ENCODE data around the gene FLNC. TPM values are rescaled to one million over a fixed set of nuclear protein-coding genes. Genes with fewer than 3 reads are reported as not detected.

The FLNC gene
- total RNA-seq, 5 donors from 2014 or later (not counting 1 experiment from before 2014, with no cell fraction given), result 0.05 to 0.93 (median 0.38) TPM

DNA sequence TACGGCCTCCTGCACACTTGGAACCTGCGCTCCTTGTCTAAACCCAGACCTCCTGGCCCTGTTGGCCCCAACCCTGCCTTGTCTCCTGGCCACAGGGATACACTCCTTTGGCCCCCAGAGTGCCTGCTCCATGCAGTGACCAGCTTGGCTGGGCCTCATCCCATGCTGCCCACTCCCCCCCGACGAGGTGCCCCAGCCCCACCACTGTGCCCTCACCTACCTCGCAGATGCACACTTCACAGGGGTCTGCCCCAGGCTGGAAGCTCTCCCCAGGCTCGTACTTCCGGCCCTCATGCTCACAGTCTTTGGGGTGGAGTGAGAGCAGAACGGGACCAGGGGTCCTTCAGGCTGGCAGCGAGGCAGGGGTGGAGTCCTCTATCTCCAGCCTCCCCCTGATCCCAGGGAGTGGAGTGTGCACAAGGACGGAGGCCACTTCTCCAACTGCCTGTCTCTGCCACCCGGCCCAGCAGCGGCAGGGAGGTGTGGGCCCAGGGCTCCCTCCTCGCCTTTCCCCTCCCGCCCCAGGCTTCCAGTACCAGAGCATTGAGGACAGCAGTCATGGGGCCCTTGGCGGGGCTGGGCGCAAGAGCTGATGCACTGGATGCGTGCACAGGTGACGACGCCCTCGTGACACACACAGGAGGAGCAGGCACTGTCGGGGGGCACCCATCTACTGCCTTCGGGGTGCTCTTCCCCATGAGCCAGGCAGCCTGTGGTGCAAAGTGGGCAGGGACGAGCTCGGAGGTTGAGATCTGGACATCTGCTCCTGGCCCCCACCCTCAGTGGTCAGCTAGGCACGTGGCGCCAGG lies 54.6 kb downstream of the FLNC start:
- H3K27ac Mint-ChIP-seq, result no peak overlapping the region
- no peaks in the 10 kb centered on the region for H3K9me3 ChIP-seq
- ChIA-PET POLR2A (no interaction called here), CTCF (interaction anchor here in 1 of 2 donors (0.6 to 2.0 kb wide), 3 partner anchors 14 to 156 kb away, joined by 3 to 9 read pairs (median 3); partner anchors contain the start of gene ATP6V1F)
- H3K27me3 ChIP-seq (replicated peaks in 1 of 2; ENCODE audit: control insufficient read depth in 2 of 2, extremely low read depth in 1 of 2, insufficient read depth in 2 of 2, low read length in 1 of 2), result peaks cover 0 to 59% of the 10 kb centered on the region in 2 experiments
- H3K4me3 ChIP-seq (ENCODE audit: control insufficient read depth in 1 of 2, extremely low read depth in 1 of 2, low read length in 1 of 2), result no peak overlapping the region
- peaks cover 0 to 10% of the 10 kb centered on the region in 2 experiments for H3K4me1 ChIP-seq (ENCODE audit: control insufficient read depth in 1 of 2, extremely low read depth in 1 of 2, insufficient read depth in 2 of 2, low read length in 2 of 2)
- H3K27ac ChIP-seq (ENCODE audit: low read length), result no peak overlapping the region
- ATAC-seq (replicated peaks in 1 of 4) (no peak), DNase-seq (no peak)
- no peaks in the 10 kb centered on the region for H3K36me3 ChIP-seq (ENCODE audit: control insufficient read depth in 2 of 2, extremely low read depth in 1 of 2, insufficient read depth in 1 of 2, low read length in 1 of 2)
- H3K27me3 Mint-ChIP-seq, result peaks cover 5 to 14% of the 10 kb centered on the region in 2 donors
- no peaks in the 10 kb centered on the region for H3K9me3 Mint-ChIP-seq
- H3K4me3 Mint-ChIP-seq, result no peak overlapping the region
- 89% methylated on average over 18 of the region's 26 CpGs for WGBS (ENCODE audit: insufficient coverage)
- peaks cover 0 to 3% (median 0%) of the 10 kb centered on the region in 3 donors for H3K4me1 Mint-ChIP-seq
- H3K36me3 Mint-ChIP-seq, result no peaks in the 10 kb centered on the region

DNA sequence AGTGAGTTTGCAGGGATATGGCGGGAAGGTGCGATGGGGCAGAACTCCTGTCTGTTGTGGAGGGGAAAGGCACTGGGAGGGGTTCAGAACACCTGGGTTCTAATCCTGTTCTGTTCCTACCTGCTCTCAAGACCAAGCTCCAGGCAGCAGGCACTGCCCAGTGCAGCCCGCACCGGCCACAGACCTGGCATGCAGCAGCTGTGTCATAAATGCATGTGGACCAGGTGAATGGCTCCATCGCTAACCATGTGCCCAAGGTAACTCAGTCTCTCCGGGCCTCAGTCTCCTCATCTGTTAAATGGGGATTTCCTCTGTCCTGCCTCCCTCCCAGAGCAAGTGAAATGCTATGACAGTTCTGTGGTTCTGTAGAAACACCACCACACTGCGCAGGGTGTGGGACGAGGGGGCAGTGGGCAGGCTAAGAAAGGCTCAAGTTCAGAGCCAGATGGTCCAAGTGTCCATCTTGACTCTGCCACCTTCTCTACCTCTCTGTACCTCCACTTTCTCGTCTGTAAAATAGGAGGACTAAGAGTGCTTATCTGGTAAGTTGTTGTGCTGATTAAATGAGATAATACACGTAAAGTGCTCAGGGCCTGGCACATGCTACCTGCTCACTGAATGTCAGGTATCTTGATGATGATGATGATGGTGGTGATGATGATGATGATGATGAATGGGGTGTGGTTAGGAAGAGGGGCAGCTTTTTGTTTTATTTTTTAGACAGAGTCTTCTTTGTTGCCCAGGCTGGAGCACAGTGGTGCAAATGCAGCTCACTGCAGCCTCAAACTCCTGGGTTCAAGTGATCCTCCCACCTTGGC lies 55.4 kb downstream of the FLNC start:
- peaks cover 10 to 19% of the 10 kb centered on the region in 2 donors for H3K27me3 Mint-ChIP-seq
- ATAC-seq (replicated peaks in 1 of 4), result no peak
- ChIA-PET POLR2A (interaction anchor here in 1 of 2 donors (0.6 kb wide), 1 partner anchor 981 kb away, joined by 5 read pairs; no protein-coding TSS in a partner anchor), CTCF (interaction anchor here (0.6 to 0.8 kb wide), 3 partner anchors 15 to 566 kb away, joined by 3 to 5 read pairs (median 3); no protein-coding TSS in a partner anchor)
- Histone ChIP-seq H3K27ac (ENCODE audit: low read length) (no peak overlapping the region), H3K4me3 (ENCODE audit: control insufficient read depth in 1 of 2, extremely low read depth in 1 of 2, low read length in 1 of 2) (no peak overlapping the region), H3K4me1 (ENCODE audit: control insufficient read depth in 1 of 2, extremely low read depth in 1 of 2, insufficient read depth in 2 of 2, low read length in 2 of 2) (peaks cover 0 to 10% of the 10 kb centered on the region in 2 experiments), H3K36me3 (ENCODE audit: control insufficient read depth in 2 of 2, extremely low read depth in 1 of 2, insufficient read depth in 1 of 2, low read length in 1 of 2) (no peaks in the 10 kb centered on the region), H3K27me3 (replicated peaks in 1 of 2; ENCODE audit: control insufficient read depth in 2 of 2, extremely low read depth in 1 of 2, insufficient read depth in 2 of 2, low read length in 1 of 2) (peaks cover 0 to 65% of the 10 kb centered on the region in 2 experiments), H3K9me3 (no peaks in the 10 kb centered on the region)
- no peaks in the 10 kb centered on the region for H3K36me3 Mint-ChIP-seq
- DNase-seq, result no peak
- H3K4me3 Mint-ChIP-seq, result no peak overlapping the region
- no peaks in the 10 kb centered on the region for H3K9me3 Mint-ChIP-seq
- peaks cover 0 to 3% (median 0%) of the 10 kb centered on the region in 3 donors for H3K4me1 Mint-ChIP-seq
- no peak overlapping the region for H3K27ac Mint-ChIP-seq
- WGBS (ENCODE audit: insufficient coverage), result 98% methylated on average over 4 of the region's 10 CpGs

GRCh38 chr7:128886391-128887168 lies 56.4 kb downstream of the FLNC start:
- Mint-ChIP-seq H3K9me3 (no peaks in the 10 kb centered on the region), H3K27me3 (peaks cover 10 to 21% of the 10 kb centered on the region in 2 donors), H3K36me3 (no peaks in the 10 kb centered on the region), H3K4me1 (peaks cover 0 to 3% (median 0%) of the 10 kb centered on the region in 3 donors), H3K27ac (no peak overlapping the region), H3K4me3 (no peak overlapping the region)
- H3K4me3 ChIP-seq (ENCODE audit: control insufficient read depth in 1 of 2, extremely low read depth in 1 of 2, low read length in 1 of 2), result no peak overlapping the region
- ATAC-seq (replicated peaks in 1 of 4), result no peak
- ChIA-PET CTCF (interaction anchor here in 1 of 2 donors (0.6 kb wide), 1 partner anchor 565 kb away, joined by 5 read pairs; no protein-coding TSS in a partner anchor), POLR2A (interaction anchor here in 1 of 2 donors (0.6 kb wide), 1 partner anchor 980 kb away, joined by 5 read pairs; no protein-coding TSS in a partner anchor)
- H3K27ac ChIP-seq (ENCODE audit: low read length), result no peak overlapping the region
- DNase-seq, result no peak
- peaks cover 0 to 72% of the 10 kb centered on the region in 2 experiments for H3K27me3 ChIP-seq (replicated peaks in 1 of 2; ENCODE audit: control insufficient read depth in 2 of 2, extremely low read depth in 1 of 2, insufficient read depth in 2 of 2, low read length in 1 of 2)
- WGBS (ENCODE audit: insufficient coverage), result 81% methylated on average over 6 of the region's 14 CpGs
- peaks cover 0 to 15% of the 10 kb centered on the region in 2 experiments for H3K4me1 ChIP-seq (ENCODE audit: control insufficient read depth in 1 of 2, extremely low read depth in 1 of 2, insufficient read depth in 2 of 2, low read length in 2 of 2)
- H3K9me3 ChIP-seq, result no peaks in the 10 kb centered on the region
- H3K36me3 ChIP-seq (ENCODE audit: control insufficient read depth in 2 of 2, extremely low read depth in 1 of 2, insufficient read depth in 1 of 2, low read length in 1 of 2), result no peaks in the 10 kb centered on the region

- Mint-ChIP-seq H3K27ac (no peak overlapping the region), H3K9me3 (no peaks in the 10 kb centered on the region), H3K4me3 (no peak overlapping the region), H3K4me1 (peaks cover 0 to 5% (median 0%) of the 10 kb centered on the region in 3 donors), H3K27me3 (peaks cover 10 to 25% of the 10 kb centered on the region in 2 donors), H3K36me3 (no peaks in the 10 kb centered on the region)
- H3K9me3 ChIP-seq, result no peaks in the 10 kb centered on the region
- no peak overlapping the region for H3K4me3 ChIP-seq (ENCODE audit: control insufficient read depth in 1 of 2, extremely low read depth in 1 of 2, low read length in 1 of 2)
- no peaks in the 10 kb centered on the region for H3K36me3 ChIP-seq (ENCODE audit: control insufficient read depth in 2 of 2, extremely low read depth in 1 of 2, insufficient read depth in 1 of 2, low read length in 1 of 2)
- ATAC-seq (replicated peaks in 1 of 4), result no peak
- ChIA-PET POLR2A (no interaction called here), CTCF (no interaction called here)
- no peak overlapping the region for H3K27ac ChIP-seq (ENCODE audit: low read length)
- H3K4me1 ChIP-seq (ENCODE audit: control insufficient read depth in 1 of 2, extremely low read depth in 1 of 2, insufficient read depth in 2 of 2, low read length in 2 of 2), result peaks cover 0 to 15% of the 10 kb centered on the region in 2 experiments
- DNase-seq, result no peak
- peaks cover 0 to 79% of the 10 kb centered on the region in 2 experiments for H3K27me3 ChIP-seq (replicated peaks in 1 of 2; ENCODE audit: control insufficient read depth in 2 of 2, extremely low read depth in 1 of 2, insufficient read depth in 2 of 2, low read length in 1 of 2)
- WGBS (ENCODE audit: insufficient coverage), result 96% methylated on average over 4 of the region's 7 CpGs
These were observed 57.2 kb downstream of the FLNC start for GRCh38 chr7:128887169-128888038.

DNA sequence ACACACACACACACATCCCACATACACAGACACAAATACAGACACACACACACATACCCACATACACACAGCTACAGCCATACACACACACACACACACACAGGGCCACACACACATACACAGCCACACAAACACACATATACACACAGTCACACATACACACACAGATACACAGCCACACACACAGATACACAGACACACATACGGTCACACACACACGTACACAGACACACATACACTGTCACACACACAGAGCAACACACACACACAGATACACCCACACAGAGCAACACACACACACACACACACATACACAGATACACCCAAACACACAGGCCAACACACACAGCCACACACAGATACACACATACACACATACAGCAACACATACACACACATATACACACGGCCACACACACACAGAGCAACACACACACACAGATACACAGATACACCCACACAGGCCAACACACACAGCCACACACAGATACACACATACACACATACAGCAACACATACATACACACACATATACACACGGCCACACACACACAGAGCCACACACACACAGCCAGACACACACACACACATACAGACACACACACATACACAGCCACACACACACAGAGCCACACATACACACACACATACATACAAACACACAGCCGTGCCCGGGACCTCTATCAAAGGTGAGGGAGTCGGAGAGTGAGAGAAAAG lies 58.0 kb downstream of the FLNC start:
- DNase-seq, result no peak
- POLR2A ChIA-PET, result no interaction called here

More for the DNA sequence above, 58.0 kb downstream of the FLNC start:
- CTCF ChIA-PET, result no interaction called here
- H3K27me3 Mint-ChIP-seq, result peaks cover 10 to 29% of the 10 kb centered on the region in 2 donors
- Histone ChIP-seq H3K4me1 (ENCODE audit: control insufficient read depth in 1 of 2, extremely low read depth in 1 of 2, insufficient read depth in 2 of 2, low read length in 2 of 2) (peaks cover 0 to 15% of the 10 kb centered on the region in 2 experiments), H3K9me3 (no peaks in the 10 kb centered on the region), H3K36me3 (ENCODE audit: control insufficient read depth in 2 of 2, extremely low read depth in 1 of 2, insufficient read depth in 1 of 2, low read length in 1 of 2) (no peaks in the 10 kb centered on the region), H3K4me3 (ENCODE audit: control insufficient read depth in 1 of 2, extremely low read depth in 1 of 2, low read length in 1 of 2) (no peak overlapping the region), H3K27ac (ENCODE audit: low read length) (no peak overlapping the region), H3K27me3 (replicated peaks in 1 of 2; ENCODE audit: control insufficient read depth in 2 of 2, extremely low read depth in 1 of 2, insufficient read depth in 2 of 2, low read length in 1 of 2) (peaks cover 0 to 87% of the 10 kb centered on the region in 2 experiments)
- ATAC-seq (replicated peaks in 1 of 4), result no peak
- no peak overlapping the region for H3K27ac Mint-ChIP-seq
- H3K4me3 Mint-ChIP-seq, result no peak overlapping the region
- no peaks in the 10 kb centered on the region for H3K9me3 Mint-ChIP-seq
- 87% methylated on average over 4 of the region's 7 CpGs for WGBS (ENCODE audit: insufficient coverage)
- H3K4me1 Mint-ChIP-seq, result peaks cover 0 to 5% (median 0%) of the 10 kb centered on the region in 3 donors
- no peaks in the 10 kb centered on the region for H3K36me3 Mint-ChIP-seq

All from T-cell (primary cell).